K562 (cell line): ENCODE measurements around the gene MLLT11. TPM values are rescaled to one million over a fixed set of nuclear protein-coding genes. Genes with fewer than 3 reads are reported as not detected.

Experiments used
- BRF2 ChIP-seq: IDR thresholded peaks from 3 replicates; pipeline ENCODE4 v1.6.1; 2011; ENCODE audit warnings: borderline replicate concordance, mild to moderate bottlenecking; ENCODE audit not compliant: insufficient read length, insufficient read depth
- CREBBP ChIP-seq: IDR thresholded peaks from one replicate; pipeline ENCODE4 v1.6.1; 2012; ENCODE audit warnings: low read depth, mild to moderate bottlenecking, control low read depth, inconsistent platforms, low read length
- CUX1 ChIP-seq: fragments of 200-800 bp; sonication (Bioruptor generic); IDR thresholded peaks from 2 replicates; pipeline ENCODE4 v1.6.1; 2016; ENCODE audit warnings: missing genetic modification characterization, missing compliant biosample characterization
- HNRNPK ChIP-seq: fragments of 200-400 bp; formaldehyde crosslinking; IDR thresholded peaks from one replicate; pipeline ENCODE4 v1.6.1; 2018; ENCODE audit warnings: mild to moderate bottlenecking, low read depth, low read length; ENCODE audit not compliant: poor library complexity, severe bottlenecking
- KAT8 ChIP-seq: fragments of 450-650 bp; IDR thresholded peaks from 2 replicates; pipeline ENCODE4 v1.6.1; 2016; ENCODE audit warnings: low read depth, mild to moderate bottlenecking
- RUNX1 ChIP-seq: sonication (generic); IDR thresholded peaks from 2 replicates; pipeline ENCODE4 v1.6.1; 2016; ENCODE audit warnings: antibody characterized with exemption, low read depth
- SAFB ChIP-seq: fragments of 200-400 bp; formaldehyde crosslinking; IDR thresholded peaks from 2 replicates; pipeline ENCODE4 v1.6.1; 2017; ENCODE audit warnings: low read depth, low read length, borderline replicate concordance
- SIRT6 ChIP-seq: IDR thresholded peaks from one replicate; pipeline ENCODE4 v1.6.1; 2012; ENCODE audit warnings: low read depth, mild to moderate bottlenecking, control low read depth, inconsistent platforms, low read length, moderate library complexity
- SMAD4 ChIP-seq: fragments of 250-450 bp; sonication (Bioruptor Pico); conservative IDR thresholded peaks from 2 replicates; pipeline ENCODE4 v1.8.0; 2021; ENCODE audit warnings: inconsistent platforms, mild to moderate bottlenecking, moderate library complexity
- SMARCC2 ChIP-seq: fragments of 450-650 bp; IDR thresholded peaks from 2 replicates; pipeline ENCODE4 v1.6.1; 2017; ENCODE audit warnings: antibody characterized with exemption, moderate library complexity, mild to moderate bottlenecking, low read depth
- SP1 ChIP-seq: sonication (generic); formaldehyde crosslinking; IDR thresholded peaks from 2 replicates; pipeline ENCODE4 v1.8.1; 2022; ENCODE audit warnings: mild to moderate bottlenecking, missing genetic modification reagents
- STAT5B ChIP-seq: fragments of 250-450 bp; sonication (Bioruptor Pico); IDR thresholded peaks from 2 replicates; pipeline ENCODE4 v1.8.0; 2021; ENCODE audit warnings: mild to moderate bottlenecking, inconsistent platforms
- TRIM28 ChIP-seq: fragments of 450-650 bp; IDR thresholded peaks from 2 replicates; pipeline ENCODE4 v1.6.1; 2017
- USF1 ChIP-seq: sonication (generic); formaldehyde crosslinking; IDR thresholded peaks from 2 replicates; pipeline ENCODE4 v1.9.0; 2022; ENCODE audit warnings: mild to moderate bottlenecking, missing genetic modification reagents
- ZFP91 ChIP-seq: sonication (generic); formaldehyde crosslinking; IDR thresholded peaks from 2 replicates; pipeline ENCODE4 v1.8.0; 2022; ENCODE audit warnings: mild to moderate bottlenecking, missing genetic modification reagents
- ZFPM2 ChIP-seq: fragments of 250-450 bp; sonication (Bioruptor Pico); IDR thresholded peaks from 2 replicates; pipeline ENCODE4 v1.5.1; 2022; ENCODE audit warnings: mild to moderate bottlenecking
- ZNF584 ChIP-seq: fragments of 200-800 bp; sonication (Bioruptor generic); IDR thresholded peaks from 2 replicates; pipeline ENCODE4 v1.6.1; 2016; ENCODE audit warnings: low read depth, mild to moderate bottlenecking, missing genetic modification characterization, missing compliant biosample characterization
- ZNF644 ChIP-seq: fragments of 200-800 bp; sonication (Bioruptor generic); IDR thresholded peaks from 2 replicates; pipeline ENCODE4 v1.6.1; 2016; ENCODE audit warnings: low read depth, missing genetic modification characterization, missing compliant biosample characterization
- ZNF707 ChIP-seq: fragments of 250-450 bp; sonication (Bioruptor Pico); conservative IDR thresholded peaks from 2 replicates; pipeline ENCODE4 v1.8.0; 2022; ENCODE audit warnings: inconsistent platforms, mild to moderate bottlenecking, moderate library complexity
- ZNF830 ChIP-seq: fragments of 250-450 bp; sonication (Bioruptor Pico); IDR thresholded peaks from 2 replicates; pipeline ENCODE4 v1.5.0; 2021; ENCODE audit warnings: mild to moderate bottlenecking
- polyA plus RNA-seq, 8 experiments: library from polyadenylated mRNA; depleted of rRNA in 4 of 8; stranded (reverse) in 5 of 8; unstranded in 3 of 8; fragments of >200 nt; fragmentation: Nextera tagmentation in 2 of 8; fragmentation: Illumina TruSeq in 1 of 8; extraction: Ambion mirVana in 2 of 8; extraction: Trizol in 1 of 8; gene quantifications; 2 replicates each; pipeline versions ENCODE4 v1.2.1 to v1.2.3, GENCODE V29; 2011 to 2014; ENCODE audit warnings: inconsistent platforms in 1 of 8, missing spikeins in 1 of 8
- total RNA-seq, 7 experiments: library from RNA; depleted of rRNA in 6 of 7; stranded (reverse); fragments of >200 nt in 6 of 7; fragmentation: Illumina TruSeq in 2 of 7; extraction: Trizol in 2 of 7; gene quantifications; 2 replicates each; pipeline versions ENCODE4 v1.2.1 to v1.2.3, GENCODE V29; 2011 to 2021; ENCODE audit warnings: low replicate concordance in 1 of 7

Gene MLLT11
- total and polyA plus RNA-seq, 9 of the 15 experiments (the other 6 are each of a cell fraction or from before 2014, with no cell fraction given) = 12.1 to 91.0 (median 22.0) TPM

- TF ChIP-seq SMAD4 (CRISPR knock-in tag) (no peak), RUNX1 (no peak), ZNF584 (CRISPR knock-in tag) (no peak), ZFP91 (CRISPR knock-in tag) (peak; percentile 58; the same call in 1 of the 2 replicates), ZNF707 (no peak), SMARCC2 (no peak), USF1 (CRISPR knock-in tag) (no peak), SAFB (no peak), ZNF644 (no peak), HNRNPK (no peak), STAT5B (no peak), CUX1 (CRISPR knock-in tag) (no peak), ZFPM2 (CRISPR knock-in tag) (no peak), KAT8 (no peak), SIRT6 (no peak), SP1 (CRISPR knock-in tag) (no peak), TRIM28 (no peak), ZNF830 (no peak), CREBBP (no peak), BRF2 (no peak)
Observed at GRCh38 chr1:151047925-151048644, 12.1 kb upstream of the MLLT11 start (continued).
